Adrenal gland (tissue), 12 donors: ENCODE results near the gene AFAP1. TPM values are rescaled to one million over a fixed set of nuclear protein-coding genes. Genes with fewer than 3 reads are reported as not detected.

Experiments
- DNase-seq, 7 donors: peaks; one replicate each; pipeline ENCODE4 v3.0.0-alpha.2; 2019 to 2020
- H3K27ac ChIP-seq, 5 donors: fragments of 200-600 bp; sonication (generic) in 4 of 5; 1 replicate in 3 of 5; 2 replicates in 2 of 5; pipeline versions ENCODE4 v1.5.1 to v1.8.0; 2016 to 2020; ENCODE audit warnings: mild to moderate bottlenecking in 1 of 5
- H3K27me3 ChIP-seq: fragments of 200-600 bp; 2 replicates; pipeline ENCODE4 v1.8.0; 2021
- H3K36me3 ChIP-seq, 2 donors: fragments of 200-600 bp; replicated peaks in 1 of 2; 1 replicate in 1 of 2; 2 replicates in 1 of 2; pipeline versions ENCODE4 v1.5.1 to v1.8.0; 2018 to 2022
- H3K4me1 ChIP-seq, 2 donors: fragments of 200-600 bp; replicated peaks in 1 of 2; 1 replicate in 1 of 2; 2 replicates in 1 of 2; pipeline versions ENCODE4 v1.5.1 to v1.8.0; 2018 to 2021
- H3K4me3 ChIP-seq, 4 donors: fragments of 200-600 bp; sonication (generic) in 3 of 4; one replicate each; pipeline ENCODE4 v1.5.1; 2016 to 2018
- H3K9me3 ChIP-seq, 3 donors: fragments of 200-600 bp; sonication (generic) in 1 of 3; replicated peaks in 1 of 3; 1 replicate in 2 of 3; 2 replicates in 1 of 3; pipeline versions ENCODE4 v1.5.1 to v1.8.0; 2016 to 2021
- CTCF ChIP-seq, 6 experiments: fragments of 450-650 bp in 4 of 6; fragments of 200-600 bp in 2 of 6; sonication (generic) in 1 of 6; IDR thresholded peaks; 1 replicate in 5 of 6; 2 replicates in 1 of 6; pipeline versions ENCODE4 v1.5.1 to v1.8.0; 2016 to 2021; ENCODE audit warnings: antibody characterized with exemption in 6 of 6, mild to moderate bottlenecking in 2 of 6, moderate library complexity in 1 of 6
- POLR2A ChIP-seq, 2 donors: fragments of 450-650 bp; IDR thresholded peaks; one replicate each; pipeline ENCODE4 v1.6.1; 2017; ENCODE audit warnings: antibody characterized with exemption in 2 of 2, mild to moderate bottlenecking in 2 of 2, moderate library complexity in 1 of 2
- WGBS, 4 donors: extraction: QIAGEN DNeasy Blood & Tissue Kit in 2 of 4; methylation state at CpG; one replicate each; pipeline versions ENCODE4 v1.1.5 to v1.1.7; 2013 to 2017; 5-methylcytosine and 5-hydroxymethylcytosine counted together
- intact Hi-C, 2 donors: fragments of 100-400 bp; cut with DNase I; formaldehyde crosslinking; loops; one replicate each; pipeline versions ENCODE4 v1.14.1 to v1.15.0; 2022 to 2023
- polyA plus RNA-seq, 3 donors: library from polyadenylated mRNA; stranded (reverse); fragments of 200-250 nt in 2 of 3; fragments of 350-450 nt in 1 of 3; fragmentation: Illumina TruSeq in 1 of 3; extraction: RNeasy Lipid Tissue Mini Kit (QIAGEN cat#74804) in 1 of 3; gene quantifications; one replicate each; pipeline ENCODE4 v1.2.3, GENCODE V29; 2013 to 2014
- total RNA-seq, 9 donors: library from RNA; depleted of rRNA in 4 of 9; stranded (reverse); fragments of >200 nt in 4 of 9; fragments of 120-200 nt in 1 of 9; fragmentation: NEBNext Ultra II Directional in 1 of 9; extraction: Animal tissue kit (Norgen Biotek cat#: 25700) in 1 of 9; gene quantifications; one replicate each; pipeline versions ENCODE4 v1.1.0 to v1.2.4, GENCODE V29; 2013 to 2023
- donor health status: healthy with polysubstance abuse.
- donor health status: Bipolar disorder and iron deficiency.
- donor health status: DM: yes; HTN: yes; CAD: no.
- donor health status: DM: no; HTN: no; CAD: no.
- donor health status: DM: no; HTN: no; CAD: no.
- donor health status: DM: yes; HTN: yes; CAD: no.

Gene AFAP1
- total and polyA plus RNA-seq, 12 donors: 3.3 to 16.1 (median 9.8) TPM

DNA sequence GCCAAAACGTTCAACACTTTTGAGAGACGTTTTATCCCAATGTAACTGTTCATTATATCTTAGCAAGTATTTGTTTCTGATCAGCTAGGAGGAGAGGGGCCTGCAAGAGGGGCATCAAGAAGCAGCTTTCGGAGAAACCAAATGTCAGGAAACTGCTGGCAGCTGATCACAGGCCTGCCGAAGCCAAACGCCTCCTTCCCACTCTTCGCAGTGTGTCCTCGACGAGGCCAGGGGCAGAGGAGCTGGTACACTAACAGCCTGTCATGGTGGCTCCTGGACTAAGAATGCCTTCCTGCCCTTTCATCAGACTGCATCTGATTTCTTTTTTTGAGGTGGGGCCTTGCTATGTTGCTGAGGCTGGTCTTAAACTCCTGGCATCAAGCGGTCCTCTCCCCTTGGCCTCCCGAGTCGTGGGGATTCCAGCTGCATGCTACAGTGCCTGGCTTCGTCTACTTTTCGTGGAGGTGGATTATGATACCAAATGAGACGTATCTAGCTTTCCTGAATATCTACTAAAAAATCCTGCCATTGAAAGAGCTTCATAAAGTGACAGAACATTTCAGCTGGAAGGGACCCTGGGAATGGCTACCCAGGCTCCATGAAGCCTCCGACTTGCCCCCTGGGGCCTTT lies 134.8 kb downstream of the AFAP1 start:
- peak in 2 of 7 donors; percentile 19 to 33 for DNase-seq

DNA sequence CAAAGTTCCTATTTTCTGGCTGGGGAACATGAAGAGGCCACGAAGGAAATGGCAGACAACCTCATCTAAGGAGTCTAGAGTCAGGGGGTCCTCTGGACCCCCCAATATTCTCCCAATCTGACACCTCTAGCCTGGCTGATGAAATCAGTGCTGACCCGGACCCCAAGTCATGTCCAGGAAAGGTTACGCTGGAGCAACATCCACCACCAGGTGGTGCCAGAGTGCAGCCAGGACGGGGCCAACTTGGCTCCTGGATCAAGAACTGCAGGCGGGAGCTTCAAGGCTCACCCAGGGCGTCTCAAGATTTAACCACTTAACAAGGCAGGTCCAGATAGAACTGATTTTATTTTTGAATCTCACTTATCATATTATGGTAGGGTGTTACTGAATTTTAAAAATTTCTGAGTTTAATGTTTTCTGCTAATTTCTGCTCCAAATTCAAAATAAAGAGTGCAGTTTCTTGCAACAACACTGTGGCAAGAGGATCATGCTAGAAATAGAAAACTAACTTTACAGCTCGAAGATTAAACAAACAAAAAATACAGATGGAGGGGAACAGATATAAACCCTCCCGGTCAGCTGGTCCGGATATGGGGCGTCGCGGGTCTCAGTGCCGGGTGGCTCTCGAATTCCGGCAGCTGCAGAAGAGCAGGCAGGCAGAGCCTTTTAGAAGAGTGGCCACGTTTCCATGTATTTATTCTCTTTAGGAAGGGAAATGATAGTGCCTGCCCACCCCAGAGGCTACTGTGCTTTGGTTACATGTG lies 135.5 kb downstream of the AFAP1 start:
- peak; percentile 86 to 94 (median 91) for TF ChIP-seq CTCF (IDR thresholded peaks at IDR 0.05)
- no peak for TF ChIP-seq POLR2A (IDR thresholded peaks at IDR 0.05)
- WGBS, 4 donors: 44 to 49% (median 47%) methylated on average over 16 of the region's 16 CpGs
- Histone ChIP-seq H3K9me3 (no peaks in the 10 kb centered on the region), H3K36me3 (peaks cover 0 to 10% of the 10 kb centered on the region in 2 donors), H3K27ac (peak overlapping the region in 2 of 5 donors; percentile 16 to 85), H3K27me3 (no peaks in the 10 kb centered on the region), H3K4me1 (no peaks in the 10 kb centered on the region), H3K4me3 (no peak overlapping the region)
- intact Hi-C loops: loop anchor here (2.0 to 5.0 kb wide), 4 partner anchors 41 to 183 kb away; no protein-coding TSS in a partner anchor
- peak; percentile 68 to 93 (median 85) for DNase-seq

More for the DNA sequence above, 134.8 kb downstream of the AFAP1 start:
- TF ChIP-seq POLR2A (IDR thresholded peaks at IDR 0.05): no peak
- TF ChIP-seq CTCF (IDR thresholded peaks at IDR 0.05): no peak
- peaks cover 0 to 6% of the 10 kb centered on the region in 2 donors for H3K36me3 ChIP-seq
- peak overlapping the region in 2 of 5 donors; percentile 16 to 85 for H3K27ac ChIP-seq
- WGBS, 4 donors: 85 to 92% (median 88%) methylated on average over 15 of the region's 15 CpGs
- H3K27me3 ChIP-seq: no peaks in the 10 kb centered on the region
- no peak overlapping the region for H3K4me3 ChIP-seq
- no peaks in the 10 kb centered on the region for H3K9me3 ChIP-seq
- intact Hi-C loops: loop anchor here (2.0 to 5.0 kb wide), 3 partner anchors 43 to 182 kb away; no protein-coding TSS in a partner anchor
- no peaks in the 10 kb centered on the region for H3K4me1 ChIP-seq

- TF ChIP-seq CTCF (IDR thresholded peaks at IDR 0.05): no peak
- TF ChIP-seq POLR2A (IDR thresholded peaks at IDR 0.05): no peak
- peak in 1 of 7 donors; percentile 49 for DNase-seq
- H3K4me3 ChIP-seq: no peak overlapping the region
- no peak overlapping the region for H3K27ac ChIP-seq
- no peaks in the 10 kb centered on the region for H3K27me3 ChIP-seq
- intact Hi-C loops: loop anchor here (2.0 to 5.0 kb wide), 3 partner anchors 41 to 184 kb away; no protein-coding TSS in a partner anchor
- H3K9me3 ChIP-seq: no peaks in the 10 kb centered on the region
- H3K4me1 ChIP-seq: no peaks in the 10 kb centered on the region
- WGBS, 4 donors: 80 to 100% (median 90%) methylated on average over 4 to 7 of the region's 7 CpGs
- peaks cover 0 to 10% of the 10 kb centered on the region in 2 donors for H3K36me3 ChIP-seq
These were observed 136.3 kb downstream of the AFAP1 start for GRCh38 chr4:7803371-7803770.

DNA sequence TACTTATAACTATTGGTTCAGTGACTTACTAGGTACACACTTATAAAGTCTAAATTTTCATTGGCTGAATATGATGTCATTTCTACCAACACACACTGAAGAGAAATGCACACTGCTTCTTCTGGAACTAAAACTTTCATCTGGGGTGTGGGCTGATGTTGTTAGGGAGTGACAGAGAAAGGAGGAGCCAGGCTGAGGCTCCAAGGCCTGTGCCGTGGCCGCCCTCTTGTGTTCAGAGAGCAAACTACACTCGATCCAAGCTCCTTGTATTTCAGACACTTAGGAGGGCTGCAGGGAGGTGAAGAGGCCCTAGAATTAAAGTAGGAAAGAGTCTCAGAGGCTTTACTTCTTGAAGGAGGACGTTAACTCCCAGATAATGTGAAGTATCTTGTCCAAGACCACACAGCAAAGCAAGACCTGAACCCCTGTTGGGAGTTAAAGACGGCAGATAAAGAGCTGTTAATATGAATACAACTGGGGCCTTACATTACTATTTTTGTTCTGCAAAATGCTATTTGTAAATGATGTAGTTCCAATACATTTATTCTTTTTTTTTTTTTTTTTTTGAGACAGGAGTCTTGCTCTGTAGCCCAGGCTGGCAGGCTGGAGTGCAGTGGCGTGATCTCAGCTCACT lies 137.5 kb downstream of the AFAP1 start:
- Histone ChIP-seq H3K27me3 (no peaks in the 10 kb centered on the region), H3K27ac (no peak overlapping the region), H3K36me3 (peaks cover 0 to 12% of the 10 kb centered on the region in 2 donors), H3K4me3 (no peak overlapping the region), H3K9me3 (no peaks in the 10 kb centered on the region), H3K4me1 (no peaks in the 10 kb centered on the region)
- peak; percentile 69 to 94 (median 84) for DNase-seq
- 31 to 34% (median 34%) methylated on average over 6 of the region's 6 CpGs for WGBS, 4 donors
- TF ChIP-seq POLR2A (IDR thresholded peaks at IDR 0.05) (no peak), CTCF (IDR thresholded peaks at IDR 0.05) (peak; percentile 75 to 95 (median 88))
- intact Hi-C loops: loop anchor here (2.0 to 5.0 kb wide), 3 partner anchors 39 to 185 kb away; no protein-coding TSS in a partner anchor
